Urinary bladder (tissue), 4 donors: ENCODE measurements around the gene ZNF580. TPM values are rescaled to one million over a fixed set of nuclear protein-coding genes. Genes with fewer than 3 reads are reported as not detected.

ENCODE experiments used
- DNase-seq: peaks from one replicate; pipeline ENCODE4 v3.0.0-alpha.2; 2015; ENCODE audit errors: extremely low spot score
- H3K27ac ChIP-seq: one replicate; pipeline ENCODE4 v1.5.1; 2013; ENCODE audit warnings: low read depth, mild to moderate bottlenecking, moderate library complexity
- H3K36me3 ChIP-seq: one replicate; pipeline ENCODE4 v1.6.1; 2013; ENCODE audit warnings: mild to moderate bottlenecking, moderate library complexity; ENCODE audit not compliant: insufficient read depth
- H3K4me1 ChIP-seq: one replicate; pipeline ENCODE4 v1.6.1; 2013; ENCODE audit warnings: mild to moderate bottlenecking, moderate library complexity; ENCODE audit not compliant: insufficient read depth
- H3K4me3 ChIP-seq: one replicate; pipeline ENCODE4 v1.5.1; 2013; ENCODE audit warnings: low read depth, low read length
- WGBS: extraction: QIAGEN DNeasy Blood & Tissue Kit; methylation state at CpG from one replicate; pipeline ENCODE4 v1.1.7; 2013; 5-methylcytosine and 5-hydroxymethylcytosine counted together
- polyA plus RNA-seq: library from polyadenylated mRNA; stranded (reverse); fragments of 200-250 nt; gene quantifications from one replicate; pipeline ENCODE4 v1.2.3, GENCODE V29; 2013
- total RNA-seq: library from RNA; depleted of rRNA; stranded (reverse); fragments of >200 nt; gene quantifications from one replicate; pipeline ENCODE4 v1.2.3, GENCODE V29; 2014
- donor health status: healthy with polysubstance abuse.
- donor health status: healthy.

The ZNF580 gene
- total and polyA plus RNA-seq, 2 donors = 4.1 to 49.0 TPM

- 95% methylated on average over 75 of the region's 75 CpGs for WGBS
- Histone ChIP-seq H3K27ac (no peak overlapping the region), H3K4me3 (no peak overlapping the region), H3K4me1 (no peaks in the 10 kb centered on the region), H3K36me3 (peaks cover 2% of the 10 kb centered on the region)
- no peak for DNase-seq
These were observed 26.7 kb upstream of the ZNF580 start for GRCh38 chr19:55613930-55614710.

- Histone ChIP-seq H3K27ac (no peak overlapping the region), H3K4me1 (no peaks in the 10 kb centered on the region), H3K4me3 (no peak overlapping the region), H3K36me3 (peaks cover 2% of the 10 kb centered on the region)
- DNase-seq = no peak
- WGBS = 97% methylated on average over 98 of the region's 98 CpGs
These were observed 25.9 kb upstream of the ZNF580 start for GRCh38 chr19:55614711-55615542.

GRCh38 chr19:55615543-55616394 lies 25.0 kb upstream of the ZNF580 start:
- H3K4me1 ChIP-seq = no peaks in the 10 kb centered on the region
- no peak overlapping the region for H3K4me3 ChIP-seq
- no peak overlapping the region for H3K27ac ChIP-seq
- 98% methylated on average over 88 of the region's 88 CpGs for WGBS
- no peak for DNase-seq
- H3K36me3 ChIP-seq = peaks cover 2% of the 10 kb centered on the region

DNA sequence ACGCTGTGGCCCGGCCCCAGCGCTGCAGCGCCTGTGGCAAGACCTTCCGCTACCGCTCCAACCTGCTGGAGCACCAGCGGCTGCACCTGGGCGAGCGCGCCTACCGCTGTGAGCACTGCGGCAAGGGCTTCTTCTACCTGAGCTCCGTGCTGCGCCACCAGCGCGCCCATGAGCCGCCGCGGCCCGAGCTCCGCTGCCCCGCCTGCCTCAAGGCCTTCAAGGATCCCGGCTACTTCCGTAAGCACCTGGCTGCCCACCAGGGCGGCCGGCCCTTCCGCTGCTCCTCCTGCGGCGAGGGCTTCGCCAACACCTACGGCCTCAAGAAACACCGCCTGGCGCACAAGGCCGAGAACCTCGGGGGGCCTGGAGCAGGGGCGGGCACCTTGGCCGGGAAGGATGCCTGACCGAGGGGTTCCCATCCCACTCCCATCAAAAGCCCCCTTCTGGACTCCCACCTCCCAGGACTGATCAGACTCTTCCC lies 24.4 kb upstream of the ZNF580 start:
- Histone ChIP-seq H3K4me1 (no peaks in the 10 kb centered on the region), H3K36me3 (peaks cover 2% of the 10 kb centered on the region), H3K4me3 (no peak overlapping the region), H3K27ac (no peak overlapping the region)
- 98% methylated on average over 38 of the region's 38 CpGs for WGBS
- no peak for DNase-seq

GRCh38 chr19:55617426-55617825 lies 23.4 kb upstream of the ZNF580 start:
- Histone ChIP-seq H3K27ac (no peak overlapping the region), H3K4me3 (no peak overlapping the region), H3K4me1 (no peaks in the 10 kb centered on the region), H3K36me3 (peaks cover 2% of the 10 kb centered on the region)
- DNase-seq = no peak
- 87% methylated on average over 8 of the region's 8 CpGs for WGBS

DNA sequence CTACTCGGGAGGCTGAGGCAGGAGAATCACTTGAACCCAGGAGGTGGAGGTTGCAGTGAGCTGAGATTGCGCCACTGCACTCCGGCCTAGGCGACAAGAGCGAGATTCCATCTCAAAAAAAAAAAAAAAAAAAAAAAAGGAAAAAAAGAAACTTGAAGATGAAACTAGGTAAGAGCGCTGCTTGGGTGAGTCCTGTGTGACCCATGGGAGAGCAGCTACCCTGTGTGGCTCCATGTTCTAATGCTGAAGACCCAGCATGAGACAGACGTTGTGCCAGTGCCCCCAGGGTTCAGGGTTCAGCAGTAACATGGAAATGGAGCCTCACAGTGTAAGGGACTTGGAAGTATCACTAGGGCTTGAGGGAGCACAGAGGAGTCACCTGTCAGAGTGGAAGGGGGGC lies 22.4 kb upstream of the ZNF580 start:
- Histone ChIP-seq H3K27ac (no peak overlapping the region), H3K4me1 (no peaks in the 10 kb centered on the region), H3K4me3 (no peak overlapping the region), H3K36me3 (peaks cover 2% of the 10 kb centered on the region)
- DNase-seq = no peak
- WGBS = 93% methylated on average over 7 of the region's 7 CpGs

DNA sequence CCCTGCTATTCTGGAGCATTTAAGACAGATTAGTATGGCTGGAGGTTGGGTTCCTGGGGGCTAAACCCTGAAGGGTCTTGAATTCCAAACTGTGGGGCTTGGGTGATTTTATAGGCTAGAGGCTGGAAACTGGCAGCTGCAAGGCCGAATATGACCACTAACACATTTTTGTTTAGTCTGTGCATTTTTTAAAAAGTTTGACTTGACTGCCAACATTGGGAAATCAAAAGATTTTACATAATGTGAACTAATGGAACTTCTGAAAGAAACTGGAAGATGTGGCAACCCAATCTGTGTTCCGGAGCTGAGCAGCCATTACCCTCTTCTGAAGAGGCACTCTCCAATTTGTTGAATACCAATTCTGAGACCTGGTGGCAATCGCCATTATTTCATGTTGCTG lies 21.5 kb upstream of the ZNF580 start:
- Histone ChIP-seq H3K36me3 (peaks cover 2% of the 10 kb centered on the region), H3K27ac (no peak overlapping the region), H3K4me1 (no peaks in the 10 kb centered on the region), H3K4me3 (no peak overlapping the region)
- no peak for DNase-seq
- WGBS = 68% methylated on average over 3 of the region's 3 CpGs

GRCh38 chr19:55620410-55621204 lies 20.2 kb upstream of the ZNF580 start:
- H3K4me1 ChIP-seq = no peaks in the 10 kb centered on the region
- no peak overlapping the region for H3K27ac ChIP-seq
- 92% methylated on average over 12 of the region's 12 CpGs for WGBS
- no peak overlapping the region for H3K4me3 ChIP-seq
- H3K36me3 ChIP-seq = no peaks in the 10 kb centered on the region
- no peak for DNase-seq

DNA sequence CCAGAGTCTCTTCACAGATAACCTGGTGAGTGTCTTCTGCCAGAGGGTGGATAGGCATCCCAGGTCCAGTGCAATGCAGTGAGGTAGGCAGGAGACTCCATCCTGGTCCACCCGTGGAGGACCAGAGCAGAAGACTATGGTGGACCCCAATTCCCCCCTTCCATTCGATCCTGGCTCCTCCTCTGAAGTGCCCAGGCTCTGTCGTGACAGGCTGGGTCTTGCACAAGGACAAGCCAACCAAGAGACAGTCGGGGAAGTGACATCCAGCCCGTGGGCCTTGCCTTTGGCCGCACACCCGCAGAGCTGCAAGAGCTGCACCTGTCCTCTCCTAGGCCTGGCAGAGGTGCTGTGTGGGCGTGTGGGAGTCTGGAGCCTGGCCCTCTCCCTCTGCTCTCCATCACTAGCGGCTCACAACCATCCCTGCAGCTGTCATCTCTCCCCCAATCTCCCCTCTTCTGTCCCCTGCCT lies 19.6 kb upstream of the ZNF580 start:
- H3K27ac ChIP-seq = no peak overlapping the region
- H3K36me3 ChIP-seq = no peaks in the 10 kb centered on the region
- no peaks in the 10 kb centered on the region for H3K4me1 ChIP-seq
- WGBS = 86% methylated on average over 9 of the region's 9 CpGs
- no peak overlapping the region for H3K4me3 ChIP-seq
- DNase-seq = no peak

DNA sequence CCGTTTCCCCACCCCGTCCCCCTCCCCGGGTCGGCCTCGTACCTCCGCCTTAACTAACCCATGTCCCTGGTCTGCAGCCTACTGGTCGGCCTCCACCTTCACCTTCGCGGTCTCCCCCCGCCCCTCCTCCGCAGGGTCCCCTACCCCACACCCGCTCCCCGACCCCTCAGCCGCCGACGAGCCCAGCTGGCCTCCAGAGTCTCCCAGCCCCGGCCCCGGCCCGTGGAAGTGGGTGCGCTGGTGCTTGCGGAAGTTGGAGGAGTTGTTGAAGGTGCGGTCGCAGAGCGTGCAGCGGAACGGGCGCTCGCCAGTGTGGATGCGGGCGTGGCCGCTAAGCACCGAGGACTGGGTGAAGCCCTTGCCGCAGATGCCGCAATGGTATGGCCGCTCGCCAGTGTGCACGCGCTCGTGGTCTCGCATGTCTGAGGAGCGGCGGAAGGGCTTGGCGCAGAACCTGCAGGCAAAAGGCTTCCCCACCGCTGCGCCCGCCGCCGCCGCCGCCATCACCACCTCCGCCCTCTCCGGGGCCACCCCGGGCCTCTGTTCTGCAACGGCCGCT lies 19.1 kb upstream of the ZNF580 start:
- Histone ChIP-seq H3K27ac (no peak overlapping the region), H3K4me1 (no peaks in the 10 kb centered on the region), H3K4me3 (no peak overlapping the region), H3K36me3 (no peaks in the 10 kb centered on the region)
- WGBS = 95% methylated on average over 55 of the region's 55 CpGs
- no peak for DNase-seq

GRCh38 chr19:55622242-55622969 lies 18.4 kb upstream of the ZNF580 start:
- no peak overlapping the region for H3K4me3 ChIP-seq
- DNase-seq = no peak
- 95% methylated on average over 40 of the region's 40 CpGs for WGBS
- no peak overlapping the region for H3K27ac ChIP-seq
- no peaks in the 10 kb centered on the region for H3K4me1 ChIP-seq
- H3K36me3 ChIP-seq = no peaks in the 10 kb centered on the region

DNA sequence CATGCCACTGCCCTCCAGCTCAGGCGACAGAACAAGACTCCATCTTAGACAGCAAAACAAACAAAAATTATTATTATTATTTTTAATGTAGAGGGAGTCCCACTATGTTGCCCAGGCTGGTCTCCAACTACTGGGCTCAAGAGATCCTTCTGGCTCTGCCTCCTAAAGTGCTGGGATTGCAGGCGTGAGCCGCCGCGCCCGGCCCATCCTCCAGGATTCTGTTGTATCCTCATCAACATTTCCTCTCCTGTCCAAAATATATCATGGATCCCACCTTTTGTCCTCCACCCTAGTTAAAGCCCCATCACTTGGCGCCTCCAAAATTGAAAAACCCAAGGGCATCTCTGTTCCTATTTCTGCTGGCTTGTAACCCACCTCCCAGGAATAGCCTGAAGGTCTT lies 17.7 kb upstream of the ZNF580 start:
- Histone ChIP-seq H3K27ac (no peak overlapping the region), H3K36me3 (no peaks in the 10 kb centered on the region)
- WGBS = 93% methylated on average over 7 of the region's 7 CpGs

More for the DNA sequence above, 17.7 kb upstream of the ZNF580 start:
- Histone ChIP-seq H3K4me1 (no peaks in the 10 kb centered on the region), H3K4me3 (no peak overlapping the region)
- DNase-seq = no peak
